ENCODE measurements around the gene LRRC8E. TPM values are rescaled to one million over a fixed set of nuclear protein-coding genes. Genes with fewer than 3 reads are reported as not detected.
A peak's percentile ranks its signal among the peaks of the same experiment; 100 is the strongest.

Gene LRRC8E
- total and polyA plus RNA-seq, 8 donors, result 2.6 to 6.1 (median 4.7) TPM

GRCh38 chr19:7846155-7846646, 42.1 kb upstream of the LRRC8E start:
- no peak for TF ChIP-seq CTCF (IDR thresholded peaks at IDR 0.05)
- Histone ChIP-seq H3K27ac (no peak overlapping the region), H3K4me1 (no peaks in the 10 kb centered on the region), H3K27me3 (no peaks in the 10 kb centered on the region), H3K36me3 (no peaks in the 10 kb centered on the region), H3K9me3 (no peaks in the 10 kb centered on the region), H3K4me3 (no peak overlapping the region)
- no peak for ATAC-seq
- intact Hi-C loops (cut with DNase I), result no loop called here
- 88 to 89% methylated on average over 19 of the region's 19 CpGs for WGBS, 2 donors
- FAIRE-seq, result no peak
- no peak for DNase-seq

- WGBS, 2 donors, result 95 to 96% methylated on average over 23 of the region's 23 CpGs
- DNase-seq (no peak), ATAC-seq (no peak), FAIRE-seq (no peak)
- H3K9me3 ChIP-seq, result no peaks in the 10 kb centered on the region
- H3K4me1 ChIP-seq, result no peaks in the 10 kb centered on the region
- H3K27ac ChIP-seq, result no peak overlapping the region
- H3K27me3 ChIP-seq, result no peaks in the 10 kb centered on the region
- intact Hi-C loops (cut with DNase I), result no loop called here
- no peak overlapping the region for H3K4me3 ChIP-seq
- H3K36me3 ChIP-seq, result no peaks in the 10 kb centered on the region
- TF ChIP-seq CTCF (IDR thresholded peaks at IDR 0.05), result no peak
Measured at GRCh38 chr19:7847664-7848063, 40.6 kb upstream of the LRRC8E start.

DNA sequence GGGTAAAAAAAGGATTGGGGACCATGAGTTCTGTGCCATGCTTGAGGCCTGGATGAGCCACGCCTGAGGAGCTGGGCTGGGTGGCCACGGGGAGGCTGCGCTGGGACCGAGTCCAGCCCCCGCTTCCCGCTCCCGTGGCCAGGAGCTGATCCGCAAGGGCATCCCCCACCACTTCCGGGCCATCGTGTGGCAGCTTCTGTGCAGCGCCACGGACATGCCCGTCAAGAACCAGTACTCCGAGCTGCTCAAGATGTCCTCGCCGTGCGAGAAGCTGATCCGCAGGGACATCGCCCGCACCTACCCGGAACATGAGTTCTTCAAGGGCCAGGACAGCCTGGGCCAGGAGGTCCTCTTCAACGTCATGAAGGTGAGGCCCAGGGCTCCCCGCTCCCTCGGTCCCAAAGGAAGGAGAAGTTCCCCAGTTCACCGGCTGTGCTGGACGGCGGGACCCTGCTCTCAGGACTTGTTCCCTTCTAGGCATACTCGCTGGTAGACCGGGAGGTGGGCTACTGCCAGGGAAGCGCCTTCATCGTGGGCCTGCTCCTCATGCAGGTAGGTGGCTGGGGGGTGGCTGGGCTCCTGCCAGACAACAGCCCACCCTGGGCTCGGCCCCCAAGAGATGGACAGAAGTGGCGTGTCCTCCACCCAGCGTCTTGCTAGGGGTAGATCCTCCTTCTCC, 39.4 kb upstream of the LRRC8E start:
- no peak for TF ChIP-seq CTCF (IDR thresholded peaks at IDR 0.05)
- no peaks in the 10 kb centered on the region for H3K27me3 ChIP-seq
- no peak overlapping the region for H3K4me3 ChIP-seq
- no peaks in the 10 kb centered on the region for H3K9me3 ChIP-seq
- peak in 1 of 6 donors; percentile 72 for DNase-seq
- peaks cover 4 to 5% (median 5%) of the 10 kb centered on the region in 3 donors for H3K4me1 ChIP-seq
- WGBS, 2 donors, result 92 to 94% methylated on average over 34 of the region's 34 CpGs
- no peak for FAIRE-seq
- ATAC-seq, result no peak
- H3K27ac ChIP-seq, result no peak overlapping the region
- intact Hi-C loops (cut with DNase I), result no loop called here
- no peaks in the 10 kb centered on the region for H3K36me3 ChIP-seq

GRCh38 chr19:7849631-7849999, 38.7 kb upstream of the LRRC8E start:
- no peak for FAIRE-seq
- Histone ChIP-seq H3K4me3 (no peak overlapping the region), H3K27me3 (no peaks in the 10 kb centered on the region), H3K9me3 (no peaks in the 10 kb centered on the region), H3K36me3 (no peaks in the 10 kb centered on the region), H3K4me1 (peaks cover 4 to 5% (median 5%) of the 10 kb centered on the region in 3 donors), H3K27ac (no peak overlapping the region)
- peak in 1 of 6 donors; percentile 38 for DNase-seq
- TF ChIP-seq CTCF (IDR thresholded peaks at IDR 0.05), result no peak
- WGBS, 2 donors, result 88 to 91% methylated on average over 9 of the region's 9 CpGs
- intact Hi-C loops (cut with DNase I), result no loop called here
- no peak for ATAC-seq

Measured in pancreas (tissue), 10 donors.